Activated naive CD8-positive, alpha-beta T cell treated with anti-CD3 and anti-CD28 coated beads, Interleukin-2, amount 50 U/mL, for 24 hours (primary cell): ENCODE data around the gene NAALADL2.
"Not testable (repeated sequence)": the region's sequence is repeated elsewhere in the genome, so short reads cannot be mapped to it uniquely, and the experiment has no call there.

Source experiments
- ATAC-seq: fragments of 150-1000 bp; cut with Tn5 transposase; one replicate; pipeline ENCODE4 v1.10.0; 2021
- DNase-seq: peaks from one replicate; pipeline ENCODE4 v3.0.0; 2021
- H3K27ac Mint-ChIP-seq: one replicate; pipeline ENCODE4 v1.8.0; 2021; ENCODE audit warnings: mild to moderate bottlenecking, mixed read lengths
- H3K27me3 Mint-ChIP-seq: one replicate; pipeline ENCODE4 v1.8.0; 2021; ENCODE audit warnings: mixed read lengths
- H3K36me3 Mint-ChIP-seq: one replicate; pipeline ENCODE4 v1.8.0; 2021; ENCODE audit warnings: low read depth, mixed read lengths
- H3K4me1 Mint-ChIP-seq: one replicate; pipeline ENCODE4 v1.8.0; 2021; ENCODE audit warnings: mixed read lengths
- H3K4me3 Mint-ChIP-seq: one replicate; pipeline ENCODE4 v1.8.0; 2021; ENCODE audit warnings: mild to moderate bottlenecking, moderate library complexity, mixed read lengths
- H3K9me3 Mint-ChIP-seq: one replicate; pipeline ENCODE4 v1.8.0; 2021; ENCODE audit warnings: mixed read lengths

The NAALADL2 gene

DNA sequence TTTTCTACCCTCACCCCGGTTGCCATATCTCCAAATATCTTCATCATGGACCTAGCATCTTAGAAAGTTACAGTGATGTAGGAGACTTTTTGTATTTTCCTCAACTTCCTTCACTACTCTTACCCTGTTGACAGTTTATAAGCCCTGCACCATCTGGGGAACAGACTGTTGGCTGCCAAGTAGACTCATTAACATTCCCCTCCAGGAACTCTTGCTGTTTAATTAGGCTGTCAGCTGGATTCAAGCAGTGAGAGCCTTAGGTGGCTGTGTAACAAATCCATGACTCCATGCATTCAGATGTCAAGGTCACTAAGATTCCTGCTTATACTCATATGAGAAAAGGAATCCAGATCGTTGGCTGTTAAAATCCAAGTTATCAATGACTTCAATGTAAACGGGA, 198.3 kb downstream of the NAALADL2 start:
- no peak for ATAC-seq
- H3K36me3 Mint-ChIP-seq = no peaks in the 10 kb centered on the region
- no peak overlapping the region for H3K27ac Mint-ChIP-seq
- no peaks in the 10 kb centered on the region for H3K27me3 Mint-ChIP-seq
- H3K4me3 Mint-ChIP-seq = no peak overlapping the region
- H3K4me1 Mint-ChIP-seq = no peaks in the 10 kb centered on the region
- peaks cover 25% of the 10 kb centered on the region for H3K9me3 Mint-ChIP-seq
- DNase-seq = no peak

DNA sequence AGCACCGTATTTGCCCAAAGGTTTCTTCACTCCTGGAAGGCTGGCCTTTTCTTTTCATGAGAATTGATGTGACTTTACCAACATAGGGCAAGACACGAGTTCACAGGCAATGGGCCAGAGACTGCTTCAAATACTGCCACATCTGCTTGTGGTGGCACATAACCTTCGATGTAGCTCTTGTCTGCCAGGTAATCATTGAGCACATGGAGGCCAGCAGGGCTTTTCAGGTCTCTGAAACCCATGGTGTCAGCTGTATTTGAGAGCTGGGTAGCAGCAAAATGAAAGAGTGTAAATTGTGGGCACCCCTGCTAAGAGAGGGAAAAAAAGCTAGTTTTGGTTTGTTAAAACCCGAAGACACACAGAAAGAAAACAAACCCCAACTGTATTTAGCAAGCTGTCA, 200.7 kb downstream of the NAALADL2 start:
- Mint-ChIP-seq H3K27me3 (no peaks in the 10 kb centered on the region), H3K4me3 (no peak overlapping the region), H3K9me3 (peaks cover 16% of the 10 kb centered on the region), H3K4me1 (no peaks in the 10 kb centered on the region), H3K27ac (no peak overlapping the region), H3K36me3 (no peaks in the 10 kb centered on the region)
- no peak for DNase-seq
- no peak for ATAC-seq

DNA sequence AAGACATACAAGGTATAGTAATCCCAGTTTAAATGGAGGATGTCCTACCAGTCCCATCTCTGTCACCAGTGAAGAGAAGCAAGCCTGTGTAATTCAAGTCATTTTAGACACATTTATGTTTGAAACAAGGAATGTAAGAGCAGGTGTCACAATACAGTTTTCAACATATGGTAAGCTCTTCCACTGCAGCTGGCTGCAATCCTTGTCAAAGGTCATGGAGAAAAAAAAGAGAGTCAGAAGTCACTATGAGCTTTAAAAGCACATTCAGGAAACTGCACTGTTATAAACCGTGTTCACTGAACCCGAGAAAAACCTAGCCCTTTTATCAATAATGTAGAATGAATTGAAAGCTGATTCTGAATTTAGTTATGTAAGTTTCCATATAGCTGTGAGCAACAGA, 206.4 kb downstream of the NAALADL2 start:
- DNase-seq (no peak), ATAC-seq (no peak)
- Mint-ChIP-seq H3K27ac (no peak overlapping the region), H3K4me1 (no peaks in the 10 kb centered on the region), H3K9me3 (peaks cover 4% of the 10 kb centered on the region), H3K4me3 (no peak overlapping the region), H3K27me3 (no peaks in the 10 kb centered on the region), H3K36me3 (no peaks in the 10 kb centered on the region)

DNA sequence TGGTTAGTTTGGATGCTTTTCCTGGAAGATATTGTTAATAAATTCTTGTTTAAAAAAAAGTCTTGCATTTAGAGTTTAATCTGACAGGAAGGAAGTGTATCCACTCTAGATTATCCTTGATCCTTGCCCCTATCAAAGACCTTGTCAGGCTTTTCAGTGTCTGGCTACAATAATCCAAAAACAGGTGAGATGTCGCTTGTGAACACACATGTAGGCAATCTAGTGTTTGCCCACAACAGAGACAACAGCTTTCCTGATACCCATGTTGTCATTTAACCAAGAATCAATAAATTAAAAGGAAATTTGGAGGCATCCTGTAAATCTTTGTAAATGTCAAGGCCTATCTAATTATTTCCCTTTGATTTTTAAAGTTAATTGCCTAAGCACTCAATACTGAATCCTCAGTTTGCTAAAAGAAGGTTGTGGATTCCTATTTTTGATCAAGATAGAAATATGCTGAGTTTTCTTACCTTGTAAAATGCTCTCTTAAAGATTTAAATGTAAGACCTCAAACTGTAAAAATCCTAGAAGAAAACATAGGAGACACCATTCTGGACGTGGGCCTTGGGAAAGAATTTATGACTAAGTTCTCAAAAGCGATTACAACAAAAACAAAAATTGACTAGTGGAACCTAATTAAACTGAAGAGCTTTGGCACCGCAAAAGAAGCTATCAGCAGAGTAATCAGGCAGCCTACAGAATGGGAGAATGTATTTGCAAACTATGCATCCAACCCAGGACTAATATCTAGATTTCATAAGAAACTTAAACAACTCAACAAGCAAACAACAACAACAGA, 207.7 kb downstream of the NAALADL2 start:
- Mint-ChIP-seq H3K4me1 (no peaks in the 10 kb centered on the region), H3K27ac (no peak overlapping the region), H3K27me3 (no peaks in the 10 kb centered on the region), H3K4me3 (no peak overlapping the region), H3K36me3 (no peaks in the 10 kb centered on the region), H3K9me3 (peaks cover 4% of the 10 kb centered on the region)
- ATAC-seq (no peak), DNase-seq (no peak)

DNA sequence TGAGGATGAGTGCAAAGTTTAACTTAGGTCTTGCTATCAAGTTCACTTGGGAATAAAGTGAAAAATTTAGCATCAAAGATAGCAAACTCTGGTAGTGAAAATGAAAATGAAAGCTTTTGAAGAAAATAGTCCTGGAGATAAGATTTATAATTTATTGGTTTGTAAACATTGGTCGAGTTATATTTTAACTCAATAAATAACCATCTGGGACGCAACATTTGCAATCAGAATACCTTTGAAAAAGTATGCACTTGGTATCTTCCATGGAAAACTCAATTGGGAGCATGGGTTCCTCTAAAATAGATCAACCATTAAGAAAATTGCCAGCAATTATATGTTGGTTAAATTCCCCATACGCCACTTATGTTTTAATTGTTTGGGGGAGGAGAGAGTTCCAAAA, 209.5 kb downstream of the NAALADL2 start:
- Mint-ChIP-seq H3K27me3 (no peaks in the 10 kb centered on the region), H3K27ac (no peak overlapping the region), H3K4me3 (no peak overlapping the region), H3K9me3 (peaks cover 4% of the 10 kb centered on the region), H3K4me1 (no peaks in the 10 kb centered on the region), H3K36me3 (no peaks in the 10 kb centered on the region)
- no peak for ATAC-seq
- DNase-seq = no peak

DNA sequence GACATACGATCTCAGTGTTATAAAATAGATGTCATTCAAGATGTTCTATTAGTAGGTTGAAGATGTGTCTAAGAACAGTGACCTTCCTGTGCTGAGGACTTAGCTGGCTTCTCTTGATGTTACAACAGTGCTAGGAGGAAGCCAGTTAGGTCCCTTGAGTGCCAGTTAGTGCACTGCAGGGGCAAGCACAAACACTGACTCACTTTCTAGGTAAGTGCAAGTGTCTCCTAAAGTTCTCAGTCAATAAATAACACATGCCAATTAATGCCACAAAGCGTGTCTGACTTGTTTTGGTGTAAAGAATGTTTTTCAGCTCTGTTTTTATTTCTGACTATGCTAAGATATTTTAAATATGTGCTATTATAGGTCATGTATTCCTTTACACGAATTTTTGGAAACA, 211.8 kb downstream of the NAALADL2 start:
- no peaks in the 10 kb centered on the region for H3K4me1 Mint-ChIP-seq
- H3K4me3 Mint-ChIP-seq = no peak overlapping the region
- H3K9me3 Mint-ChIP-seq = peaks cover 4% of the 10 kb centered on the region
- H3K36me3 Mint-ChIP-seq = no peaks in the 10 kb centered on the region
- no peak for ATAC-seq
- H3K27ac Mint-ChIP-seq = no peak overlapping the region
- DNase-seq = no peak
- H3K27me3 Mint-ChIP-seq = no peaks in the 10 kb centered on the region

DNA sequence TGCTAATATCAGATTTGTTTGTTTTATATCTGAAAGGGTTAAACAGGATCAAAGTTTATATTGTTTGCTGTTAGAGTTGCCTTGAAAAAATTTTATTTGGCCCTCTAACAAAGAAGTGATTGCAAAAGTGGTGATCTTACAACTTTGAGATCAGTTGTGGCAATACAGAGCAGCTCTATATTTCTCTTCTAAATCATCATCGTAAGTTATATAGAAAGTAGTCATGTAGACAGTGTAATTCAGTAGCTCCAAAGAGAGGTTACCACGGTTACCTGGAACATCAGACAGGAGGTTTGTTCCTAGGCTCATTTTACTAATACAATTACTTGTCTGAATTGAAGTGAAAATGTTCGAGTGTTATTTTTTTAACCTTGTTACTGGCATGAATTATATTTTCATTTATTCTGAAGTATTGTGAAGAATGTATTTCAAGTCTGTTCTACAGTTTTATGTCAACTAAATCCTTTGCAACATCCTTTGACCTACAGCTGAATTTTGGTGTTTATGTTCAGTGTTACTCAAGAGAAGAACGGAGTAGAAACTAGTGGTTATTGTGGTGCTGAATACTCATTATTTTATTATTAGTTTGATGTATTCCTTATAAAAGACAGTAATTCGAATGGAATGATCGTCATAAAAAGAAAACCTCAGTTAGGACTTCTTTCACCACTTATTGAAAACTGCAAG, 214.2 kb downstream of the NAALADL2 start:
- Mint-ChIP-seq H3K27ac (no peak overlapping the region), H3K9me3 (peaks cover 4% of the 10 kb centered on the region), H3K4me3 (no peak overlapping the region), H3K4me1 (no peaks in the 10 kb centered on the region), H3K27me3 (no peaks in the 10 kb centered on the region), H3K36me3 (no peaks in the 10 kb centered on the region)
- DNase-seq (no peak), ATAC-seq (no peak)

DNA sequence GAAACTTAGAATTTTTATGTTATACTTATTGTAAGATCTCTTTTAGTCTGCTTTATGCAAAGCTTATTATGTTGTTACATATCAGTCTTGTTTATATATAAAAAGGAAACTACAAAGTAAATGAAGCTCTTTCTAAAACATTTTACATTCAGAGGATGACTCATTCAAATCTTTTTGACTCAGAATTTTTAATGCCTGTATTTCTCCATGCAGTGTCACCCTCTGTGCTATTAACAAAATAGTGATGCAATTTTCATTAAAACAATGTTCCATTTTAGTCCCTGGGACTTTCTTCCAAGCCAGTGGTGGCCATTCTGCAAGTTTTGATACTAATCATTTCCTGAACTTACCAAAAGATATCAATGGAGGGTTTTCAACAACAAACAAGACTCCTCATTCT, 216.1 kb downstream of the NAALADL2 start:
- no peak overlapping the region for H3K27ac Mint-ChIP-seq
- no peak for DNase-seq

DNA sequence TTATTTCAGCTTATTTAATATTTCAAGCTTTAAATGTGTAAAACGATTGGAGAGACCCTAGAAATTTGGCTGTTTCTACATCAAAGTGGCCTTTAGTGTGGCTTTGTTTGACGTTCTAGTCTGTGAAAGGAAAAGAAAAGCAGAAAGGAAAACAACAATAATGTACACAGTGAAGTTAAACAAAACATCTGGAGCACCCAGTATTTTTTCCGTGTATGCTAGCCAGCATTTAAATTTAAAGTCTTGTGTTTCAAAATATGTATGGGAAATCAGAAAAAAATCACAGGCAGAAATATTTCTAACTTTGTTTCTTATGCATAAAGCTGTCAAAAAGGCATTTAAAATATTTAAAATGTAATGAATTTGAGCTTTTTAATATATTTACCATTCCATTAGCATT, 218.1 kb downstream of the NAALADL2 start:
- DNase-seq = no peak
- Mint-ChIP-seq H3K4me1 (no peaks in the 10 kb centered on the region), H3K36me3 (no peaks in the 10 kb centered on the region), H3K27me3 (no peaks in the 10 kb centered on the region), H3K27ac (no peak overlapping the region), H3K4me3 (no peak overlapping the region), H3K9me3 (peaks cover 4% of the 10 kb centered on the region)
- ATAC-seq = no peak

More for the DNA sequence above, 216.1 kb downstream of the NAALADL2 start:
- no peaks in the 10 kb centered on the region for H3K27me3 Mint-ChIP-seq
- H3K4me3 Mint-ChIP-seq = no peak overlapping the region
- peaks cover 4% of the 10 kb centered on the region for H3K9me3 Mint-ChIP-seq
- no peaks in the 10 kb centered on the region for H3K36me3 Mint-ChIP-seq
- no peaks in the 10 kb centered on the region for H3K4me1 Mint-ChIP-seq
- ATAC-seq = no peak

DNA sequence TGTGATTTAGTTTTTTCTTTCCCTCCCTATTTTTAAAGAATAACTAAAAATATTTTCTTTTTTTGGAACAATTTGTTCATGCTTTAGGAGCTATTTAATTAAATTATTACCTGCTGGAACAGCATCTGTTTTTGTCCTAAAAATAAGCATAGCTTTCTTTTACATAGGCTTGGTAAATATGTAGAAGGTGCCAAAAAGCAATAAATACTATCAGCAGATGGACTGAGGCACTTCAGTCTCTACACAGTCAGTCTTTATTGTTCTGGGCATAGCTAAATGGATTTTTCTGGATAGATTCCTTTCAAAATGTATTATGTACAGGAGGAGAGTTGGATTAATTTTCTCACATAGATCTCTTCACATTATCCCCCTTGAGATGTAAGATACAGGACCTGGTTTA, 223.5 kb downstream of the NAALADL2 start:
- no peak overlapping the region for H3K4me3 Mint-ChIP-seq
- ATAC-seq = no peak
- no peaks in the 10 kb centered on the region for H3K36me3 Mint-ChIP-seq
- H3K4me1 Mint-ChIP-seq = no peaks in the 10 kb centered on the region
- H3K27ac Mint-ChIP-seq = no peak overlapping the region
- no peaks in the 10 kb centered on the region for H3K27me3 Mint-ChIP-seq
- H3K9me3 Mint-ChIP-seq = no peaks in the 10 kb centered on the region
- no peak for DNase-seq

DNA sequence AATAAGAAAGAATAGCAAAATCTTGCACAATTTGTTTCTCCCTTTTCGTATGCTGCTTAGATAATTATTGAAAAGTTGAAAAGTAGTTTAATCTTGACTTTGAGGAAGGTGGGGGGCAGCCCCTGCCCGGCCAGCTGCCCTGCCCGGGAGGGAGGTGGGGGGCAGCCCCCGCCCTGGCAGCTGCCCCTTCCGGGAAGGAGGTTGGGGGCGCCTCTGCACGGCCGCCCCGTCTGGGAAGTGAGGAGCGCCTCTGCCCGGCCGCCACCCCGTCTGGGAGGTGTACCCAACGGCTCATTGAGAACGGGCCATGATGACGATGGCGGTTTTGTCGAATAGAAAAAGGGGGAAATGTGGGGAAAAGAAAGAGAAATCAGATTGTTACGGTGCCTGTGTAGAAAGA, 228.0 kb downstream of the NAALADL2 start:
- H3K4me1 Mint-ChIP-seq, H3K27me3 Mint-ChIP-seq, ATAC-seq, H3K4me3 Mint-ChIP-seq, H3K27ac Mint-ChIP-seq, H3K36me3 Mint-ChIP-seq, H3K9me3 Mint-ChIP-seq, DNase-seq: not testable (repeated sequence)

DNA sequence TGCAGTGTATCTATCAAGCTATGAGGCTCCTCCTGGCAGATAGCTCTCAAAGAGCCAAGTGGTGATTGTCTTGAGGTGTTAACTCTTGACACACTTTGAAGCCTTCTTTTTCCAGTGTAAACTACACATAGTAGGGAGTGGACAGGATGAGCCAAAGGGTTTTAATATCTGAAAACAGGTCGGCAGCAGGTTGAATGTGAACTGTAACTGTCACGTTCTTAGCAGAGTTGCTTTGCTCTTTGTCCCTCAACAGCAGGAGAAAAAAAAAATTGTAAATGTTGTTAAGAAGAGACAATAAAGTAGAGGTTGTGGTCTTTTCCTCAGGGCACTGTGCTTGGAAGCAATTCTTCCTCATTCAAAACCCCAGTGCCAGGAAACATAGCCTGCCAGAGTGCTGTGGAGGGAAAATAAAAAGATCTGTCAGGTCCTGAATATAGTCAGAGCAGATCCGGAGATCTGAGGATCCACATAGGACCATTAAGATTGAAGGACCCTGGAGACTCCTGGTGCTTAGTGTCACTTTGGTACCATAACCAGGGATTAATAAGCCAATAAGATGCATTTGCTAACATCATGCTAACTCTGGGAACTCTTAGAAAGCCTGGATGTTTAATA, 229.7 kb downstream of the NAALADL2 start:
- no peak overlapping the region for H3K4me3 Mint-ChIP-seq
- no peaks in the 10 kb centered on the region for H3K4me1 Mint-ChIP-seq
- DNase-seq (no peak), ATAC-seq (no peak)
- no peaks in the 10 kb centered on the region for H3K27me3 Mint-ChIP-seq
- H3K36me3 Mint-ChIP-seq = no peaks in the 10 kb centered on the region
- H3K27ac Mint-ChIP-seq = no peak overlapping the region
- no peaks in the 10 kb centered on the region for H3K9me3 Mint-ChIP-seq

DNA sequence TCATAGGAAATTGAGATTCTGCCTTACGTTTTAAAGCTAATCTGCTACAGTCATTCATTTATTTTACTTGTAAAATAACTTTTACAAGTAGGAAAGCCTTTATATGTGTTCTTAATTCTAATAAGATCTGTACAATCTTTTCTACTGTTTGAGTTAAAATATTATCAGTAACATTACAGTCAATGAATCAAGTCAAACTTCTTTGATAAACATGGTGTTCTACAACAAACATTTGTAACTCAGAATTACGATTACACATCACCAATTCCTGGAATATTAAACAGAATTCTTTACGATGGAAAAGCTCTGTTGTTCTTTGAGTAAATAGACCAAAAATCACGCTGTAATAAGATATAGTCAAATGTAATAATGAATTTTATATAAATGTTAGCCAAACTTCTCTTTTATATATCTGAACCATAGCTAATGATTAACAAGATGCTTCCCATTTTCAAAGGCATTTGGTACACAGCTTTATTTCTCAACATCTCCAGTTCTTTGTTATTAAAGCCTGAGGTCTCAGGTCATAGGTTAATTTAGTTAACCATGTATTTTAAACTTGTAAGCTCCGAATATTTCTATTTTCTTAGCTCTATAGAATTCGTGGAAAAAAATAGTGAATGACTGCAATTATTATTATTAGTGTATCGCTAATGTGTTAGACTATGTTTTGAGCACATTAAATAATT, 232.4 kb downstream of the NAALADL2 start:
- no peaks in the 10 kb centered on the region for H3K27me3 Mint-ChIP-seq
- no peaks in the 10 kb centered on the region for H3K36me3 Mint-ChIP-seq
- no peaks in the 10 kb centered on the region for H3K4me1 Mint-ChIP-seq
- H3K27ac Mint-ChIP-seq = no peak overlapping the region
- no peaks in the 10 kb centered on the region for H3K9me3 Mint-ChIP-seq
- no peak overlapping the region for H3K4me3 Mint-ChIP-seq
- DNase-seq (no peak), ATAC-seq (no peak)

DNA sequence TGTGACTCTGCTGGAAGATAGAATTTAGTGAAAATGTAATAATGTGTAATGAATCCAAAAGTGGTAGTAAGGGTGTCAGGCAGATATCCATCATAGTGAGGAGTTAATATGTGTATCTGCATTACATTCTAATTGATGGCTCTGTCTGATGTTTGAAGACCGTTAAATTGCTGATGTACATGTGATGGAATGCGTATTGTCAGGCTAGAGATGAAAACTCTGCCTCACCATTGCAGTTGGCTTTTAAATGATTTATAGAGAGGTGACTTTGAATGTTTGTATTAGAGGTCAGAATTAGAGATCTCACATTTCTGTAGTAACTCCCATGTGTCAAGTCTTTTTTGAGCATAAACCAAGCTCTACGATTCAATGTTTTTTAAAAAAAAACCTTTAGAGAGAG, 234.6 kb downstream of the NAALADL2 start:
- DNase-seq (no peak), ATAC-seq (no peak)
- Mint-ChIP-seq H3K27me3 (no peaks in the 10 kb centered on the region), H3K27ac (no peak overlapping the region), H3K4me3 (no peak overlapping the region), H3K36me3 (no peaks in the 10 kb centered on the region), H3K9me3 (no peaks in the 10 kb centered on the region), H3K4me1 (no peaks in the 10 kb centered on the region)

DNA sequence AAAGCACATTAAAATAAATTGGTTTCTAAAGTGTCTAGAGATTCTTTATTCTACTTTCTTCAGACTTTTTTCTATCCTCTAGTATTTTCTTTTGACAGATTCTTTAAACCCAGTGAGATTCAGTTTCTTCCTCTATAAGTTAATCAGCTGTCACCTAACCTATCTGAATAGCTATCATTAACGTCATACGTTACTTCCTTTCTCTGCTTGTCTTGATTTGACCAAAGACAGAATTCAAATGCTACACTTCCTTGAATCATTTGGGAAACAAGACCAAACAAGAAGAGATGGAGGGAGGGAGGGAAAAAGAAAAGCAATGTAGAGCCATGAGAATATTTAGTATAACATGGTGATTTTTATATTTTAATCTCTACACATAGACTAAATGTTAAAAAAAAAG, 235.2 kb downstream of the NAALADL2 start:
- H3K4me3 Mint-ChIP-seq = no peak overlapping the region

More for the DNA sequence above, 235.2 kb downstream of the NAALADL2 start:
- H3K9me3 Mint-ChIP-seq = no peaks in the 10 kb centered on the region
- H3K4me1 Mint-ChIP-seq = no peaks in the 10 kb centered on the region
- no peak overlapping the region for H3K27ac Mint-ChIP-seq
- no peak for DNase-seq
- no peak for ATAC-seq
- H3K36me3 Mint-ChIP-seq = no peaks in the 10 kb centered on the region
- no peaks in the 10 kb centered on the region for H3K27me3 Mint-ChIP-seq
